ENCODE results near the gene PTPRCAP.

DNA sequence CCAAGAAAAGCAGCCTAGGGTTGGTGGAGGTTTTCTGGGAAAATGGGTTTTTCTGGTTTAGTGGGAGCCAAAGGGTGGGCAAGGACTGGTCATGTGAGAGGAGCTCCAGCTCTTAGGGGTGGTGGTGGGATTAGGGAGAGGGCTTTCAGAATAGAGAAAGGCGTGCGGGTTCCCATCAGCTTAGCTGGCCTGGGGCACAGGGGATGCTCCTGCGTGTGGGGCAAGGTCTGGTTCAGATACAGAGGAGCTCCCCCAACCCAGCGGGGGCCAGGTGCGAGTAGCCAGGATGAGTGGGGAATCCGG lies 30.9 kb upstream of the PTPRCAP start:
- TF ChIP-seq, protein P1, sequence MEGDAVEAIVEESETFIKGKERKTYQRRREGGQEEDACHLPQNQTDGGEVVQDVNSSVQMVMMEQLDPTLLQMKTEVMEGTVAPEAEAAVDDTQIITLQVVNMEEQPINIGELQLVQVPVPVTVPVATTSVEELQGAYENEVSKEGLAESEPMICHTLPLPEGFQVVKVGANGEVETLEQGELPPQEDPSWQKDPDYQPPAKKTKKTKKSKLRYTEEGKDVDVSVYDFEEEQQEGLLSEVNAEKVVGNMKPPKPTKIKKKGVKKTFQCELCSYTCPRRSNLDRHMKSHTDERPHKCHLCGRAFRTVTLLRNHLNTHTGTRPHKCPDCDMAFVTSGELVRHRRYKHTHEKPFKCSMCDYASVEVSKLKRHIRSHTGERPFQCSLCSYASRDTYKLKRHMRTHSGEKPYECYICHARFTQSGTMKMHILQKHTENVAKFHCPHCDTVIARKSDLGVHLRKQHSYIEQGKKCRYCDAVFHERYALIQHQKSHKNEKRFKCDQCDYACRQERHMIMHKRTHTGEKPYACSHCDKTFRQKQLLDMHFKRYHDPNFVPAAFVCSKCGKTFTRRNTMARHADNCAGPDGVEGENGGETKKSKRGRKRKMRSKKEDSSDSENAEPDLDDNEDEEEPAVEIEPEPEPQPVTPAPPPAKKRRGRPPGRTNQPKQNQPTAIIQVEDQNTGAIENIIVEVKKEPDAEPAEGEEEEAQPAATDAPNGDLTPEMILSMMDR (IDR thresholded peaks at IDR 0.05) = no peak
- no peak for TF ChIP-seq POLR2A (IDR thresholded peaks at IDR 0.05)
